Vagina (tissue), 2 donors: ENCODE data around the gene EPAS1. TPM values are rescaled to one million over a fixed set of nuclear protein-coding genes. Genes with fewer than 3 reads are reported as not detected.

ENCODE experiments used
- DNase-seq, 2 donors: peaks; one replicate each; pipeline ENCODE4 v3.0.0-alpha.2; 2017; ENCODE audit errors: extremely low spot score in 2 of 2
- H3K27ac ChIP-seq: fragments of 200-600 bp; sonication (generic); one replicate; pipeline ENCODE4 v1.5.1; 2019
- H3K27me3 ChIP-seq: fragments of 200-600 bp; sonication (generic); one replicate; pipeline ENCODE4 v1.5.1; 2019
- H3K36me3 ChIP-seq, 2 donors: fragments of 200-600 bp; sonication (generic); one replicate each; pipeline ENCODE4 v1.5.1; 2017 to 2019
- H3K4me1 ChIP-seq: fragments of 200-600 bp; sonication (generic); one replicate; pipeline ENCODE4 v1.5.1; 2019
- H3K4me3 ChIP-seq, 2 donors: fragments of 200-600 bp; sonication (generic); 1 replicate in 1 of 2; 2 replicates in 1 of 2; pipeline ENCODE4 v1.5.1; 2016 to 2019
- H3K9me3 ChIP-seq: fragments of 200-600 bp; sonication (generic); one replicate; pipeline ENCODE4 v1.5.1; 2019
- CTCF ChIP-seq, 3 experiments: fragments of 450-650 bp in 2 of 3; fragments of 200-600 bp in 1 of 3; sonication (generic) in 1 of 3; IDR thresholded peaks; one replicate each; pipeline ENCODE4 v1.5.1; 2017 to 2019; ENCODE audit warnings: antibody characterized with exemption in 3 of 3, mild to moderate bottlenecking in 2 of 3, moderate library complexity in 2 of 3
- POLR2A ChIP-seq, 2 donors: fragments of 450-650 bp; IDR thresholded peaks; one replicate each; pipeline ENCODE4 v1.6.1; 2017; ENCODE audit warnings: antibody characterized with exemption in 2 of 2, mild to moderate bottlenecking in 2 of 2, moderate library complexity in 2 of 2
- POLR2AphosphoS5 ChIP-seq, 2 donors: sonication (generic); formaldehyde crosslinking; IDR thresholded peaks; one replicate each; pipeline ENCODE4 v1.9.0; 2017; ENCODE audit warnings: antibody characterized with exemption in 2 of 2, mild to moderate bottlenecking in 2 of 2, low read depth in 1 of 2; ENCODE audit not compliant: insufficient read depth in 1 of 2
- intact Hi-C: fragments of 100-400 bp; cut with DNase I; formaldehyde crosslinking; loops from one replicate; pipeline ENCODE4 v1.15.1; 2023
- total RNA-seq: library from RNA; depleted of rRNA; stranded (reverse); fragments of >200 nt; gene quantifications from one replicate; pipeline ENCODE4 v1.2.3, GENCODE V29; 2016

EPAS1 gene
- total RNA-seq, 1 donor from 2014 or later = 222 TPM

- TF ChIP-seq CTCF (IDR thresholded peaks at IDR 0.05) (no peak), POLR2AphosphoS5 (IDR thresholded peaks at IDR 0.05; ENCODE audit: insufficient read depth in 1 of 2, low read depth in 1 of 2) (no peak)
- intact Hi-C loops = no loop called here
- H3K36me3 ChIP-seq = no peaks in the 10 kb centered on the region
- no peak overlapping the region for H3K27ac ChIP-seq
- no peaks in the 10 kb centered on the region for H3K27me3 ChIP-seq
- no peaks in the 10 kb centered on the region for H3K9me3 ChIP-seq
- no peaks in the 10 kb centered on the region for H3K4me1 ChIP-seq
- no peak overlapping the region for H3K4me3 ChIP-seq
- no peak for DNase-seq
These were observed 12.9 kb upstream of the EPAS1 start for GRCh38 chr2:46284260-46284659.

- Histone ChIP-seq H3K9me3 (no peaks in the 10 kb centered on the region), H3K36me3 (no peaks in the 10 kb centered on the region), H3K4me3 (no peak overlapping the region), H3K4me1 (no peaks in the 10 kb centered on the region), H3K27me3 (no peaks in the 10 kb centered on the region), H3K27ac (no peak overlapping the region)
- intact Hi-C loops = no loop called here
- no peak for TF ChIP-seq POLR2AphosphoS5 (IDR thresholded peaks at IDR 0.05; ENCODE audit: insufficient read depth in 1 of 2, low read depth in 1 of 2)
- no peak for TF ChIP-seq POLR2A (IDR thresholded peaks at IDR 0.05)
- DNase-seq = no peak
These were observed 12.4 kb upstream of the EPAS1 start for GRCh38 chr2:46284796-46285195.

- H3K9me3 ChIP-seq = no peaks in the 10 kb centered on the region
- no peaks in the 10 kb centered on the region for H3K4me1 ChIP-seq
- no peak overlapping the region for H3K4me3 ChIP-seq
- TF ChIP-seq POLR2A (IDR thresholded peaks at IDR 0.05) = no peak
- TF ChIP-seq POLR2AphosphoS5 (IDR thresholded peaks at IDR 0.05; ENCODE audit: insufficient read depth in 1 of 2, low read depth in 1 of 2) = no peak
- no peak for TF ChIP-seq CTCF (IDR thresholded peaks at IDR 0.05)
- H3K27ac ChIP-seq = no peak overlapping the region
- intact Hi-C loops = no loop called here
- DNase-seq = no peak
- H3K36me3 ChIP-seq = no peaks in the 10 kb centered on the region
- H3K27me3 ChIP-seq = no peaks in the 10 kb centered on the region
These were observed 10.5 kb upstream of the EPAS1 start for GRCh38 chr2:46286715-46287114.

GRCh38 chr2:46290078-46290477 lies 7.1 kb upstream of the EPAS1 start:
- no peak overlapping the region for H3K4me3 ChIP-seq
- no peaks in the 10 kb centered on the region for H3K36me3 ChIP-seq
- no peaks in the 10 kb centered on the region for H3K27me3 ChIP-seq
- intact Hi-C loops = loop anchor here (10.0 kb wide), 2 partner anchors 75 to 225 kb away; no protein-coding TSS in a partner anchor
- no peak for TF ChIP-seq CTCF (IDR thresholded peaks at IDR 0.05)
- no peak for TF ChIP-seq POLR2A (IDR thresholded peaks at IDR 0.05)
- TF ChIP-seq POLR2AphosphoS5 (IDR thresholded peaks at IDR 0.05; ENCODE audit: insufficient read depth in 1 of 2, low read depth in 1 of 2) = no peak
- H3K27ac ChIP-seq = no peak overlapping the region
- H3K9me3 ChIP-seq = no peaks in the 10 kb centered on the region
- H3K4me1 ChIP-seq = no peaks in the 10 kb centered on the region
- peak in 1 of 2 donors; percentile 28 for DNase-seq

GRCh38 chr2:46293466-46293865 lies 3.7 kb upstream of the EPAS1 start:
- intact Hi-C loops = loop anchor here (10.0 kb wide), 2 partner anchors 71 to 229 kb away; no protein-coding TSS in a partner anchor
- DNase-seq = no peak
- H3K36me3 ChIP-seq = no peaks in the 10 kb centered on the region

More at GRCh38 chr2:46293466-46293865, 3.7 kb upstream of the EPAS1 start:
- H3K9me3 ChIP-seq = no peaks in the 10 kb centered on the region
- H3K27me3 ChIP-seq = no peaks in the 10 kb centered on the region
- no peak overlapping the region for H3K4me3 ChIP-seq
- peaks cover 8% of the 10 kb centered on the region for H3K4me1 ChIP-seq
- no peak overlapping the region for H3K27ac ChIP-seq
- TF ChIP-seq CTCF (IDR thresholded peaks at IDR 0.05) (no peak), POLR2AphosphoS5 (IDR thresholded peaks at IDR 0.05; ENCODE audit: insufficient read depth in 1 of 2, low read depth in 1 of 2) (no peak), POLR2A (IDR thresholded peaks at IDR 0.05) (no peak)
